ENCODE data around the gene CRMP1.

CRMP1 gene

DNA sequence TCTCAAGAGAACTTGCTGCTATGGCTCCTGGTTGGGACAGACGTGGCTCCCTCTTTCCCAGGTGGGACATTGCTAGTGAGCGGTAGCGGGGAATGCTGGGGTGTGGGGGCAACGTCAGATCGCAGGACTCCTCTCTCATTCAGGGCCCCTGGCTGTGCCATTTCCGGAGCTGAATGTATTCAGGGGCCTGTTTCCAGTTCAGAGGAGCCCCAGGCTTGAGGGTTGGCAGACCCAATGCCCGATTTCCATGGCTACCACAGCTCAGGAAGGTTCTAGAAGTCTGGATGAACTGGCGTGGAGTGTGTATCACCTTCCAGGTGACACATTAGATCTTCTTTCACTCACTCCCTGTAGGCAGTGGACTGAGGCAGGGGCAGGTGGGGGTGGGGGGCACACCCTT is 26.2 kb upstream of the CRMP1 start:
- no peak for DNase-seq

DNA sequence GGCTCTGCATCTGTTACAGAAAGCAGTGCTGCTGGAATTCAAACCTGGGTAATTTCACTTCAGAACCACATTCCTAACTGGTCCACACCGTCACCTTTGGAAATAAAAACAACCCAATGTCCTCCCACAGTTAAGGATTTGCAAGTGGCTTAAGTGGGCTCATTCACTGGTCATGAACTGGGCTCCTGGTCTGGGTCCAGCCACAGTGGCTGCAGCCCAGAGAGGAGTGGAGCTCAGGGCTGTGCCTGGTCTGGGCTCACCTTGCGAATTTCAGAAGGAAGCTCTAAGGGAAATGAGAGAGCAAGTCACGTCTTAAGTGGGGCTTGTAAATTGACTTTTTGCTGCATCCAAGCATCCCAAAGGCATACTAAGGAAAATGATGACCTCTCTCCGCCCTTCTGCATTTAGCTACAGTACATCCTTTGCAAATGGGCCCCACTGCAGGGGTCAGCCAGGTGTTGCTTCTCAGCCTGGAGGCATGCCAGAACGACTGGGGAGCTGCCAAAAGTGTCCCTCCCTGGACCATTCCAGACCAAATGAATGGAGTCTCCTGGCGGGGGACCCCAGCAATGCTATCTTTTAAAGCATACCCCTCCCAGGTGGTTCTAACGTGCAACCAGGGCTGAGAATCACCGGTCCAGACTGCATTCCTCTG is 25.6 kb upstream of the CRMP1 start:
- no peak for DNase-seq

DNA sequence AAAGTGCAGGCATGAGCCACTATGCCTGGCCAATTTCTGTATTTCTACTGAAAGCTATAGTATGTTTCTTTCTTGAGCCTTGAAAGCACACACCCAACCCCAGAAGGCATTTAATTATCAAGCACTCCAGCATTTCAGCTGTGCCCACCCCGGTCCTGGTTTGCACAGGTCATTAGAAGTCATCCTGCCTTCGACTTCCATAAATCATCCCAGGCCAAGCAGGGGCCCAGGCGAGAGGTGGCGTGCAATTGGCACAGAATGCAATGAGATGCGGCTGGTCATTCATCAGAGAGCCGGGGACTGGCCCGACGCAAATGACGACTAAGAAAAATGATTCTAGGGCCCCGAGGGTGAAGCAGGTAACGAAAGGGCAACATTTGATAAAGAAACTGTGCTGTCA is 24.8 kb upstream of the CRMP1 start:
- DNase-seq = no peak

DNA sequence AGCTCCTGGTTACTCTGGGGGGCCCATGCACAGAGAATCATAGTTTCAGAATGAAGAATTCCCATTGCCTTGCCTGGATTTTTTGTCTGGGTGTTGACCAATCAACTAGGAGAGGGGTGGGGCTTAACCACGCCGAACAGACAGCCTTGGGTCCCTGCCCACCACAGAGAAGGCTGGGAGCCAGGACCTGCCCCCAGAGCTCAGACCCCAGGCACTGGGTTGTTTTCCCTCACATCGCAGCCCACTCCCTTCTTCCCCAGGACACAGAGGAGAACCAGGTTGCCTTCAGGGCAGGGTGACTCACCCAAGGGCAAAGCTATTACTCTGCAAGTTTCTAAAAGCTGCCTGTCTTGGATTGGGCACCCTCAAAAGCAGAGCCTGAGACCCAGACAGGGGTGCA is 23.3 kb upstream of the CRMP1 start:
- no peak for DNase-seq

DNA sequence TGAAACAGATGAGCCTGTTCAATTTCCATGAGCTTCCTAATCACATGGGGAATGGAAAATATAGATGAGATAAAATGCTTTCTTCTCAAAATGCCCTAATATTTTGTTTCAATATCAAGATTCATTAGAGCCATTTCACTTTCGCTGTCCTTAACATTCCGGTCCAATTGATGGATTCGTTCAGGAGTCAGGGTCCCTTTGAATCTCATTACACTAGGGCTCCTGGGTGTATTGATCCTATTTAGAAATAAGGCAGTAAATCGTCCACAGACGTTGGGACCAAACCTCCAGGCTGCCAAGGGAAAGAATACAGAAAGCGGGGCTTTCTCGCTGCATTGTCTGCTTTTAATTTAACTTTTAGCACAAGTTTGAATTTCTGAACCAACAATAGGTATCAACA is 20.6 kb upstream of the CRMP1 start:
- DNase-seq = no peak

DNA sequence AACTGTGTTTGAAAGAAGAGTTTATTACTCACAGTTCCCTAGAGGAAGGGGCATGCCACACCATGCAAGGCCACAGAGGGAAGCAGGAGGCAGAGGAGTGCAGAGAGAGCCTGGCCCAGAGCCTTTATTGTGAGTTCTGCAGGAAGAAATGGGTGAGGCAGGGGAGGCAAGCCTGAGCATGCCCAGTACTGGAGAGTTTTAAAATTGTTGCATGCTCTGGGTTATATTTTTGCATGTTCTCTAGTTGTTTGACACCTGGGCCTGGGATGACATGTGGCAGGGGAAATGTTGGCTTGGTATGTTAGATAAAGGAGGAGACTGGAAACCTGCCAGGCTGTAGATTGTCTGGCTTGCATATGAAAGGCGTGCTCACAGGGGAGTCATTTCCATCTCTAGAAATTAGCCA is 19.7 kb upstream of the CRMP1 start:
- no peak for DNase-seq

DNA sequence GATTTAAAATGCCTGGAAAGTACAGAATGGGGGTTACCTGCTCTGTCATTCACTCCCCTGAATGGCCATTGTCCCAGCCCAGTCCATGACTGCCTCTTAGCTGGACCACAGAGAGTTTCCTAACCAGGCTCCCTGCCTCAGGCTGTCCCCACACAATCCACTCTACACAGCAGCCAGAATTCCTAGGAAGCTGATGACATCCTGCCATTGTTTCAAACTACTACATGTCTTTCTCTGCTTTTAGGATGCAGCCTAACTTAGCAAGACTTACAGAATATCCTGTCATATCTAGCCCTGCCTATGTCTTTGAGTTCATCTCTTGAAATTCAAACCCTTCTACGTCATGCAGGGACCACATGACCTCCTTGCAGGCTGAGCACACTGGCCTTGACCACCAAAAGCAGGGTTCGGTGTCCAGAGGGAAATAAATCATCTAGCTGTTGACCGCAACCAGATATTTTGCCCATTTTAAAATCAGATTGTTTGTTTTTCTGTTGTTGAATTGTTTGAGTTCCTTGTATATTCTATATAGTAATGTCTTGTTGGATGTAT is 16.1 kb upstream of the CRMP1 start:
- DNase-seq = no peak

DNA sequence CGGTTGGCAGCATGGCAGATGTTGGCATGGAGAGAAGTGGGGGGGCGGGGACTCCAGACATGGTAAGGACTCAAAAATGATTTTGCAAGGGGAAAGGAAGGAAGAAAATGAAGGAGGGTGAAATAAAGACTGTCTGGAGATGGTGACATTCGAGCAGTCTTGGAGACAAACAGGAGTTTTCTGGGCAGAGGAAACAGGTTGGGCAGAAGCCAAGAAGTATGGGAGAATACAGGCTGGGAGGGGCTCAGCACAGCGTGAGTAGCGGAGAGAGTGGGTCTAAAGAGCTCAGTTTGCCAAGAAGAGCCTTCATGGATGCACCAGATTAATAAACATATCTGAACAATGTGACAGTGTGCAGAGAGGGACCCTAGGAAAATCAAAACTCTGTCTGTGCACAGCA is 13.3 kb upstream of the CRMP1 start:
- no peak for DNase-seq

DNA sequence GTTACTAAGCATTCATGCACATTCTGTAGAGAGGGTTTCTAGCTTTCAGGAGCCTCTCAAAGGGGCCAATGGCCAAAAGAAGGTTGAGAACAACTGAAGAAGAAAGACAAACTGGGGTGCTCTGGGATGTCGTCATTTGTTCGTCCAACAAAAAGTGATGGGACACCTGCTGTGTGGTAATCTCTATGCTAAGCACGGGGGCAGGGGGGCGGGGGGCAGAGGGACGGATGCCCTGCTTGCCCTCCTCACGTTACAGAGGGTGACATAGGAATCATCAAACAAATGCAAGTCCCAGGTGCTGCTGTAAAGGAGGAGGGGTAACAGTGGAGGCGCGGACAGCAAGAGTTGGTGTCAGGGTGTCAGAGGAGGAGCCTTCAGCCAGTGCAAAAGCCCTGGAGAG is 12.8 kb upstream of the CRMP1 start:
- no peak for DNase-seq

DNA sequence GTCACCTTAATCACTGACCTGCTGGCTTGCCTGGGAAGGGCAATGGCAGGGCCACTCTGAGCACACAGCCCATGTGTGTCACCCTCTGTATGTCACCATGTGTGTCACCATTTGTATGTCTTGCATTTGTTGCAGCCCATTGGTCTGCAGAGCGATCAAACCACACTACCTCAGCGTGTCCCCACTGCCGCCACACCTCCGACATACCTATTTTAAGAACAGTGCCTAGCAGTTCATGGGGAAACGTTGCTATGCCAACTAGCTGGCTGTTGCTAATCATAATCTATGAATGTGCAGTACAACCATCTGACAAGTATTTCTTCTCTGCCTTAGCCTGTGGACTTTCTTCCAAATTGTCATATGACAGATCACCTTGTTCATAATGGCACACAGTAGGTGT is 8.0 kb upstream of the CRMP1 start:
- no peak for DNase-seq

DNA sequence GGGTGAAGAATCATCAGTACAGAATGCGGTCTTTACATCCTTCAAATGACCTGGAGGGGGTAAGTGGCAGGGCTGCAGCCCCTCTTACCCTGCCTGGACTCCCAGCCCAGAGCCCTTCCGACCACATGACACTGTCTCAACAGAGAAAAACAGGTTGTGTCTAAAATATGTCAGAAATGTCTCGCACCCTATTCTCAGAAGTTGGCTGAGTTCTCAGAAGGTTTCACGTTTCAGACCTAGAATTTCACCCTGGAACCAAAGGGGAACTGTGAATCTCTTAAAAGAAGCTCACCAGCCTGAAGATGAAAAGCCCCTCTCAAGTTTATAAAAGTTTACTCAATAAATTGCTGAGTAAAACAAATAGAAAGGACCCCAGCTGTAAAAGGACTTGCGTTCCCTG is 7.0 kb upstream of the CRMP1 start:
- no peak for DNase-seq

DNA sequence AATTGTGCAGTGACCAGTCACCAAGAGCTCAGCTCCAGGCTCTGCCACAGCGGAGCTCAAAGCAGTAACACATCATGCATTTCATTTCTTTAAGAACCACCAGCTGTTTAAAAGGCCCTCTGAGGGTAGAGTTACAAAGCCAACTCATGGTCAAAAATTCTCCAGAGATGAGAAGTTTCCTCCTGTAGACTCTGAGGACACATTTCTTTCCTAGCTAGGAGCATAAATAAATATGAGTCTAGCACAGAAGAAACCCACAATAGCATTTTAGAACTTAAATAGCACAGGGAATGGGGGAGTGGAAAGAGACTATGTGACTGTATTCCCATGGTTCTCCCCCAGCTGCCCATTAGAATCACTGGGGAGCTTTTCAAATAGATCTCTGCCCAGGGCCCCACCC is 6.5 kb upstream of the CRMP1 start:
- DNase-seq = no peak

DNA sequence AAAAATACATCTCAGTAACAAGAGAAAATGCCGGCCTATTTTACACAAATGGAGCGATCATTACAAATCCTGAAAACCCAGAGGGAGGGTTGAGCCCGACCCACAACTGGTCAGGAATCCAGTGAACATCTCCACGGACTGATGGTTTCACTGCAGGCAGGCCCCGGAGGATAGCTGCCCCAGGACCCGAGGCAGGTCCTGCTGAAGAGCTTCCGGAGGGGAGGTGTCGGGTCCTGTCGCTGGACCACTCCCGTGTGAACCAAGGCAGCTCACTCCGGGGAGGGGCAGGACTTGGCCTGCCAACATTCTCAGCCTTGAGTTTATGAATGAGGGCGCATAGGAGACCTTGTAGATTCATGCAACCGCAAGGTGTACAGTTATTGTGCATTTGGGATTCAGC is 4.8 kb upstream of the CRMP1 start:
- DNase-seq = no peak

DNA sequence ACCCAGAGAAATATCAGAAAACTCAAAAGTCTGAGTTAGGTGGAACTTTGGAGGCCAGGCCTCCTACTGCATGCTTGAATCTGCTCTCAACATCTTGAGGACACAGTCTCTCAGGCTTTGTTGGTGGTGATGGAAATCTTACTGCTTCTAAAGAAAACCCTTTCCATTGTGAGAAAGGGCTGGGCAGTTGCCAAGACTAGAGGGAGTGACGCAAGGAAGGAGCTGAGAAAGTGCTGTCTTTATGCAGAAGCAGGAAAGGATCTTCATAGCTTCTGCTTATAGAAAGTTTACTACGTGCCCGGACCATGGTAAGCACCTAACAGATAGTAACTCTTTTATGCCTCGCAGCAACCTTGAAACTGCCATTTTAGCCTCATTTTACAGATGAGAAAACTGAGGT is 2.4 kb upstream of the CRMP1 start:
- no peak for DNase-seq

DNA sequence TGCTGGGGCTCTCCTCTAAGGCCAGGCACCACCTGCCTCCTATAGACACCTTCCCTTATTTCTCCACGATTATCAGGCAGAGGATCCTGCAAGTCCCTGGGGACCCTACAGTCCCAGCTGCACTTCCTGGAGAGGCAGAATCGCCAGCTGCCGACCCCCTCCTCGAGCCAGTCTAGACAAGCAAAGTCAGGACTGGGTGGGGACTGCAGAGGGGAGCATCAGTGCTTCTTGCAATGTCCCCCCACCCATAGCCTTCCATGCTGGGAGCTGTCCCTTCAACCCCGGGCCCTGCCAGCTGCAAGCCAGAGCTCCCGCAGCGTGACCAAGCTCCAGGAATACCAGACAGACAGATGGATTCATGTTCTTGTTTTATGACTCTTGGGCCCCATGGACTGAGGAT is 1.4 kb upstream of the CRMP1 start:
- DNase-seq = peak; percentile 64 to 79

DNA sequence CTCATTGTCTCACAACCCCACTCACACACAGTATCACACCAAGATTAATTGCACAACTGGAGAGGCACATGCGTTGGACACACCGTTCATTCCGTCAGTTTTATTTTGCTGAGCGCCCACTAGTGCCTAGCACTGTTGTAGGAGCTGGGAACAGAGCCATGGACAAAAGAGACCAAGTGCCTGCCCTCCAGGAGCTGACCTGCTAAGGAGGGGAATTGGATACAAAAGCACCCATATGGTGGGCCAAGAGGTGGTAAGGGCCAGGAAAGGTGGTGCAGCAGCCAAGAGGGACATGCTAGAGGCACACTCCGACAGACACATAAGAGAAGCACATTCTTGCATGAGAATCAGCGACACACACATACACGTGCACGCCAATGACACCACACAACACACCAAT is 705 bp upstream of the CRMP1 start:
- no peak for DNase-seq

DNA sequence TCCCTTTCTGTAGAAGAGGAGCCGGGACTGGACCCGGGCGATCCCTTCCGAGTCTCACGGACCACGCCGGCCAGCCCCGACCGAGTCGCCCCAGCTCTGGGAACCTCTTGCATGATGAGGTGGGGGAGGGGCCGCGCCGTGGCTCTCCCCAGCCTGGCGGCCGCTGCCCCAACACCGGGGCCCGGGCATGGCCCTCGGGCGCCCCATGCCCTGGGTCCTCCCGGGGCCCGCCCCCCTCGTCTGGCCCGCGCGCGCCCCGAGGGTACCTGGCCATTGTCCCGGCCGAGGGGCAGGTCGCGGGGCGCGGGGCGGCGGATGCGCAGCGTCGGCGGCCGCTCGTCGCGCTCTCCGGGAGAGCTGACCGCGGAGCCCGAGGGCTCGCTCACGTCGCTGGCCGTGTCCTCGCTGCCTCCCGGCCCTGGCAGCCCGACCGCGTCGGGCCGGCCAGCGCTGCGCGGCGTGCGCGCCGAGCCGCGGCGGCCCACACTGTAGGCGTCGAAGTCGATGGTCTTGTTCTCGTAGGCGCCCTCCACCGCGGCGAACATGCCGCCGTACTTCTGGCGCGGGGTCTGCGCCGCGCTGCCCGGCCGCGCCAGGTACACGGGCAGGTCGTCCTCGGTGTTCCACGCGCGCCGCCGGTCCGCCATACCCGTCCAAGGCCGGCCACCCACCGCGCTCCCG is 423 bp downstream of the CRMP1 start:
- DNase-seq = no peak

DNA sequence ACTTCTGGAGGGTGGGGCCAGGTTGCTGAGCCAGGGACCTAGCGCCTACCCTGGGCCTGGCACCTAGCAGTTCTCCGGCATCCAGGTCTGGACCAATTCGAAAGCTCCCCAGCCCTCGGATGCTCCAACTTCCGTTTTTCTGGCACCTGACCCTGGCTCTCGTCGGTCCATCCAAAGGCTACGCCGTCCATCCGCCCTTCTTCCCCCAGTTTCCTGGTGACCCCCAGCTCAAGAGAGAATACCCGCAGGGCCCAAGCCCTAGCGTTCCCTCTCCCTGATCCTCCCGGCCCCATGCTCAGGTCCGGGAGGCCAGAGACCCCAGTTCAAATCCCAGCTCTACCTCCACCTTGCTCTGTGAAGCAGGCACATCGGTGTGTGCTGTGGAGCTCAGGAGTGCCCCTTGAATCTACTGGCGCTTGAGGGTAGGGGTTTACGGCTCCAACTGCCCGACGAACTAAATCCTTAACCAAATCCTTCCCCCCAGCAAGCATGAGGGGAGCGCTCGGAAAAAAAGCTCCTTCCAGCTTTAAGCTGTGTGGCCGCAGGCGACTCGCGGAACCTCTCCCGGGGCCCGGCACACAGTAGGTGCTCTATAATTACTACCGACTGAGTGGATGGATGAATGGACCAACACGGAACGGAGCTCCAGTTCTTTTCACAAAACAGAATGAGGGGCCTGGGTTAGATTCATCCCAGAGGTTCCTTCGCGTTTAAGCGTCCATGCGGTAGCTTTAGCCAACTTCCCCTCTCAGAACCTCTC is 1.1 kb downstream of the CRMP1 start:
- DNase-seq = peak in 1 of 2 experiments; percentile 36

DNA sequence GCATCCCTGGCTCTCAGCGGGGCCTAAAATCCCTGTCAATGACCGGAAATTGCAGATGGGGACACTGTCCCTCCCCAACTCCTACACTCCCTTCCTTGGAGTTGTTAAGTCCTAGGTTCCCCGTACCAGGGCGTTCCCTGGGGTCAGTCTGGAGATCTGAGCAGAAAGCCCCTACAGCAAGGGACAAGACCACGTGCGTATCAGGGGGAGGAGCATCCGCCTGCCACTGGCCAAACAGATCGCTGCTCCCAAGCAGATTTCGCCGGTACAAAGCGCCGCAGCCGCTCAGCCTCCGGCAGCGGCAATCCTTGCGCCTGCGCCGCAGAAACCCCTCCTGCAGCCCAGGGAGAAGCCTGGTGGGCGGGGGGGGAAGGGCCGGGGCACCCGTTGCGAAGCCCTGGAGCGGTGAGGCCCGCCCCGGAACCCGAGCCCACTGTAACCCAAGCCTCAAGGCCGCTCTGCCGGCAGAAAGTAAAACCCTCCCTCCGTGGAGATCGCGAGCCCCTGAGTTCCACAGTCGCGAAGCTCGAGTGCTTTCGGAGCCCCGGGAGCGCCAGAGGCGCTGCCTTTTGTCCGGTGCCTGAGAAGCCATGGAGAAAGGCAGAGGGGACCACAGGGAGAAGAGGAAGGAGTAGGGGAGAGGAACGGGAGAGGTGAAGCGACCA is 2.7 kb downstream of the CRMP1 start:
- peak; percentile 76 to 85 for DNase-seq

DNA sequence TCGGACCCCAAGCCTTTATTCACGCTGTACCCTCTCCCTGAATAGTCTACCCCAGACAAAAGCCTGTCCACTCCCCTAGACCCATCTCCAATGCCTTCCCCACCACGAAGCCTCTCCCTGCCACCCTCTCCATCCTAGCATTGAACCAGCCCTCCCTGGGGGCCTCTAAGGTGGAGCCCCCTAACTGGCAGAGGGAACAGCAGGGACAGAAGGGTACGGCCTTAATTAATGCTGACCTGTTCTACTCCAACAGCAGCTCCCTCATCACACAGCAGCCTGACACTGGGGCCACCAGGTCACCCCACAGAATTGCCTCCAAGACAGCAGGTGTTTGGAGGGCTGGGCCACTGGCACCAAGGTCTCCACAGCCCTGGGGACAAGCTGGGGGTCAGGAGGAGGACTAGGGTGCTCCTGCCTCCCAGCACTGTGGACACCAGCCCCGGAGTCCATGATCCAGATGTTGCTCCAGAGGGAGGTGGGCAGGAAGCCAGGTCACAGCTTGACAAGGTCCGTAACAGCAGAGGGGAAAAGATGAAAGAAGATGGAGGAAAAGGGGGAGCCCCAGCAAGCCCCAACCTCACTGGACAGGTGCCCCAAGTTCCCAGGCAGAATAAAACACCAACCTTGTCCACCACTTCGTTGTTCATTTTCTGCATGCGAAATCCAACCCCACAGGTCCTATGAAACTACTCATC is 3.7 kb downstream of the CRMP1 start:
- DNase-seq = no peak

DNA sequence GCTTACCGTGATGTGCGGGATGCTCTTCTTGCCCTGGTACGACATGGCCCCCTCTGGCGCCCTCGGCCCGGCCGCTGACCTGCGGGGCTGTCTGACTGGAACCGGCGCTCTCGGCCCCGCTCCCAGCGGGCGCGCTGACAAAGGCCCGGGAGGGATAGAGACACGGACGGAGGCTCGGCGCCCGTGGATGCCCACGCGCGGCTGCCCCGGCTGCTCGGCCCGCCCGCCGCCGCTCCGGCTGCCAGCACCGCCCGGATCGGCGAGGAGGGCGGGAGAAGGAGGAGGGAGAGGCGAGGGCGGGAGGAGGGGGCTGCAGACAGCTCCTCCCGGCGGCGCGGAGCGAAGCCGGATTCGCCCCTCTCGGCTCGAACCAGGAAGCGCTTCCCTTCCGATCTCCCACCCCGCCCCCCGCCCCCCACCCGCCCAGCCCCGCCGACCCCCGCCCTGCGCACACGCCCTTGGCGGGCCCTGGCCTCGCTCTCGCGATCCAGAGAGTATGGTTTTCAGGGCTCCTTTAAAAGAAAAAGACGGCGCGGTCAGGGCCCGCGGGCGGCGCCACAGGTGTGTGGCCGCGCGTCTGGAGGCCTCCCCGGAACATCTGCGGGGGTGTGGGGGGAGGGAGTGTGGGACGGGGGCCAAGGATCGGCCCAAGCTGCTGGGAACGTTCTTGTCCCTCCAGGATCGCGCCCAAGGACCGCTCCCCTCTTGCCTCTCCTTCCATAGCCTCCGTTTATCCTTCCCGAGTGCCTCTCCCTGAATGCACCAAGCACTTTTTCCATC is 4.5 kb downstream of the CRMP1 start:
- peak; percentile 54 to 67 for DNase-seq
